Smooth muscle cell (in vitro differentiated cells): Measurements from ENCODE around the gene TOP2B. TPM values are rescaled to one million over a fixed set of nuclear protein-coding genes. Genes with fewer than 3 reads are reported as not detected.

ENCODE experiments used
- DNase-seq: peaks from one replicate; lab custom pipeline; 2025; ENCODE audit not compliant: unreplicated experiment; lab: John Stamatoyannopoulos, UW
- H2AFZ ChIP-seq: fragments of 200-600 bp; sonication (generic); 2 replicates; pipeline ENCODE4 v1.6.0; 2016; ENCODE audit warnings: antibody characterized with exemption, low read depth, mild to moderate bottlenecking
- H3F3A ChIP-seq: fragments of 200-600 bp; sonication (generic); 2 replicates; pipeline ENCODE4 v1.6.0; 2017; ENCODE audit warnings: antibody characterized with exemption, low read depth
- H3K27ac ChIP-seq: fragments of 200-600 bp; sonication (generic); 2 replicates; pipeline ENCODE4 v1.5.1; 2016; ENCODE audit warnings: low read depth, mild to moderate bottlenecking
- H3K27me3 ChIP-seq: fragments of 200-600 bp; sonication (generic); 2 replicates; pipeline ENCODE4 v1.6.1; 2016; ENCODE audit warnings: low read depth, mild to moderate bottlenecking
- H3K36me3 ChIP-seq: fragments of 200-600 bp; sonication (generic); 2 replicates; pipeline ENCODE4 v1.5.1; 2016; ENCODE audit warnings: low read depth
- H3K4me1 ChIP-seq: fragments of 200-600 bp; sonication (generic); 2 replicates; pipeline ENCODE4 v1.5.1; 2016; ENCODE audit warnings: low read depth
- H3K4me2 ChIP-seq: fragments of 200-600 bp; sonication (generic); 2 replicates; pipeline ENCODE4 v1.6.0; 2016; ENCODE audit warnings: mild to moderate bottlenecking
- H3K4me3 ChIP-seq: fragments of 200-600 bp; sonication (generic); 2 replicates; pipeline ENCODE4 v1.5.1; 2016; ENCODE audit warnings: mild to moderate bottlenecking
- H3K79me2 ChIP-seq: fragments of 200-600 bp; sonication (generic); 2 replicates; pipeline ENCODE4 v1.6.0; 2016; ENCODE audit warnings: low read depth, mild to moderate bottlenecking
- H3K9ac ChIP-seq: fragments of 200-600 bp; sonication (generic); 2 replicates; pipeline ENCODE4 v1.6.0; 2016; ENCODE audit warnings: low read depth
- H3K9me3 ChIP-seq: fragments of 200-600 bp; sonication (generic); replicated peaks from 2 replicates; pipeline ENCODE4 v1.5.1; 2016; ENCODE audit warnings: low read depth
- H4K20me1 ChIP-seq: fragments of 200-600 bp; sonication (generic); 2 replicates; pipeline ENCODE4 v1.6.0; 2016; ENCODE audit warnings: low read depth
- WGBS: methylation state at CpG from one replicate; pipeline ENCODE4 v1.1.7; 2016; ENCODE audit warnings: low lambda C conversion rate; 5-methylcytosine and 5-hydroxymethylcytosine counted together
- polyA plus RNA-seq: library from polyadenylated mRNA; unstranded; fragments of >200 nt; fragmentation: Nextera tagmentation; extraction: Ambion mirVana; gene quantifications from 2 replicates; pipeline ENCODE4 v1.2.1, GENCODE V29; 2016
- total RNA-seq: library from RNA; depleted of rRNA; stranded (reverse); fragments of >200 nt; gene quantifications from 2 replicates; pipeline ENCODE4 v1.2.3, GENCODE V29; 2014
- TF ChIP-seq, protein P1 (sequence below): fragments of 200-600 bp; sonication (generic); IDR thresholded peaks from 2 replicates; pipeline ENCODE4 v1.5.1; 2017; ENCODE audit warnings: borderline replicate concordance, mild to moderate bottlenecking, antibody characterized with exemption; ENCODE audit not compliant: insufficient read depth, poor library complexity, severe bottlenecking

Gene TOP2B
- total and polyA plus RNA-seq, 2 experiments from 2014 or later: 70.2 to 132 TPM

DNA sequence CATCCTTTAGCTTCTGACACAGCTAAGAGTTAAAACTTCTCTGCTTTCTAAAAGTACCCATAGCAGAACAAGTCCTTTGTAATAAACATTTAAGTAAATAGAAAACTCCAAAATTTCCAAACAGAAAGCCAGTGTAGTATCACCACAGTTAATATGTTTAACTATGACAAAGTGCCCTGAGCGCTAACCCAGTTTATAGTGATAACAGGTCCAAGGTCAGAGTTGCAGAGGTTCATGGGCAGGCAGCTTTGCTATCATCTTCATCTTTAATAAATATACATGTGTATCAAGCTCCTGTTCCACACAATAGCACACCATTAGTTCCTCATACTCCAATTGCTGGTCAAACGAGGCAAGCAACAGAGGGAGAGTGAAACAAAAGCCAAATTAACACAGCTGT lies 12.4 kb upstream of the TOP2B start:
- Histone ChIP-seq H3K27ac (no peak overlapping the region), H3K4me2 (no peak overlapping the region), H3K4me3 (no peak overlapping the region), H3K9me3 (no peaks in the 10 kb centered on the region), H2AFZ (no peak overlapping the region), H3K4me1 (no peaks in the 10 kb centered on the region), H4K20me1 (no peaks in the 10 kb centered on the region), H3K36me3 (no peaks in the 10 kb centered on the region), H3F3A (no peaks in the 10 kb centered on the region), H3K9ac (no peak overlapping the region), H3K79me2 (no peaks in the 10 kb centered on the region), H3K27me3 (no peaks in the 10 kb centered on the region)
- TF ChIP-seq, protein P1, sequence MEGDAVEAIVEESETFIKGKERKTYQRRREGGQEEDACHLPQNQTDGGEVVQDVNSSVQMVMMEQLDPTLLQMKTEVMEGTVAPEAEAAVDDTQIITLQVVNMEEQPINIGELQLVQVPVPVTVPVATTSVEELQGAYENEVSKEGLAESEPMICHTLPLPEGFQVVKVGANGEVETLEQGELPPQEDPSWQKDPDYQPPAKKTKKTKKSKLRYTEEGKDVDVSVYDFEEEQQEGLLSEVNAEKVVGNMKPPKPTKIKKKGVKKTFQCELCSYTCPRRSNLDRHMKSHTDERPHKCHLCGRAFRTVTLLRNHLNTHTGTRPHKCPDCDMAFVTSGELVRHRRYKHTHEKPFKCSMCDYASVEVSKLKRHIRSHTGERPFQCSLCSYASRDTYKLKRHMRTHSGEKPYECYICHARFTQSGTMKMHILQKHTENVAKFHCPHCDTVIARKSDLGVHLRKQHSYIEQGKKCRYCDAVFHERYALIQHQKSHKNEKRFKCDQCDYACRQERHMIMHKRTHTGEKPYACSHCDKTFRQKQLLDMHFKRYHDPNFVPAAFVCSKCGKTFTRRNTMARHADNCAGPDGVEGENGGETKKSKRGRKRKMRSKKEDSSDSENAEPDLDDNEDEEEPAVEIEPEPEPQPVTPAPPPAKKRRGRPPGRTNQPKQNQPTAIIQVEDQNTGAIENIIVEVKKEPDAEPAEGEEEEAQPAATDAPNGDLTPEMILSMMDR: no peak
- 85% methylated on average over 2 of the region's 2 CpGs for WGBS
- DNase-seq: no peak

DNA sequence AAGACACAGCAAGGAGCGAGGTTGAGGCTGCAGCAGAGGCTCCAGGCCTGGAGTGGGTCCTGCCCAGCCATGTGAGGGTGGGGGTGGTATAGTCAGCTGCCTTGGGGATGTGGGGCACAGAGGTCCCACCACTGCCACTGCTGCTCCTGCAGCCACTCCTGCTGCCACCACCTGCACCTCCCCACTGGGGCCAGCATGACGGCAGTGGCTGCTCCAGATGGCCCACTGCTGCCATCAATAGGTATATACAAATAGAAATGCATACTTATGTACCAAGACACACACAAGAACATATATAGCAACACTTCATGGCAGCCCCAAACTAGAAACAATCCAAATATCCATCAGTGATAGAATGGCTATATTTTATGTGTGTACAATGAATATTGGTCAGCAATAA lies 10.0 kb upstream of the TOP2B start:
- Histone ChIP-seq H3K79me2 (no peaks in the 10 kb centered on the region), H3K36me3 (no peaks in the 10 kb centered on the region), H3K27ac (no peak overlapping the region), H3F3A (no peaks in the 10 kb centered on the region), H2AFZ (no peak overlapping the region), H3K27me3 (no peaks in the 10 kb centered on the region), H3K9me3 (no peaks in the 10 kb centered on the region), H4K20me1 (no peaks in the 10 kb centered on the region), H3K4me1 (no peaks in the 10 kb centered on the region), H3K9ac (no peak overlapping the region), H3K4me3 (no peak overlapping the region), H3K4me2 (no peak overlapping the region)
- no peak for DNase-seq
- TF ChIP-seq, protein P1: no peak
- WGBS: 78% methylated on average over 2 of the region's 2 CpGs

DNA sequence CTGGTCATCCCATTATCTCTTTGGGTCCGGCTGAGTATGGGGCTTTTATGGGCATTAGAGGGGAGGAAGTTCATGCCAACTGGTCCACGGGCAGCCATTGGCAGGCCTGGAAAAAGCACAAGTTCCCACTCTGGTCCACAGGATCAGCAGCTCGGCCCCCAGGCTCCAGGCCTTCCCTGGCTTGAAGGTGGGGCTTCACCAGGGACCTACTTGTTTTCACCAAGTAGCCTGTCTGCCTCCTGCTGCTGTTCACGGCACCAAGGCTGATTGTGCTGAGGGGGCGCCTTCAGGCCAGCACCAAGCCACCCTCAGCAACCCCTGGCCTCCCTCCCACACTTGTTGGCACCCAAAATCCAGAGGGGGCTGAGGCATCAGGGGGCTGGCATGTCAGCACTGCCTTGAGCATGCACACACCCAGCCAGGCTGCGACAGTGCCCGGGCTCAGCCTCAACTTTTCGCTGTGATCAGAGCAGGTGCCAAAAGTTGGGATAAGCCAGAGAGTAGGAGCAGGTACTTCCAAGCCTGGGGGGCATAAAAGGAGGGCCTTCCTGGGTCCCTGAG lies 9.1 kb upstream of the TOP2B start:
- Histone ChIP-seq H2AFZ (no peak overlapping the region), H3K4me3 (no peak overlapping the region), H3K27me3 (no peaks in the 10 kb centered on the region), H4K20me1 (no peaks in the 10 kb centered on the region), H3K4me1 (no peaks in the 10 kb centered on the region), H3F3A (no peaks in the 10 kb centered on the region), H3K9ac (no peak overlapping the region), H3K9me3 (no peaks in the 10 kb centered on the region), H3K79me2 (no peaks in the 10 kb centered on the region), H3K36me3 (no peaks in the 10 kb centered on the region), H3K27ac (no peak overlapping the region), H3K4me2 (no peak overlapping the region)
- no peak for DNase-seq
- TF ChIP-seq, protein P1: no peak
- WGBS: 95% methylated on average over 8 of the region's 8 CpGs
